NOMO-1 treated with DMSO at 0.1 percent for 48 hours (cell line): ENCODE data around the gene ITGB2.

Source experiments
- DNase-seq: peaks from one replicate; lab custom pipeline; 2025; ENCODE audit not compliant: unreplicated experiment; lab: John Stamatoyannopoulos, UW

ITGB2 gene

GRCh38 chr21:44911384-44912157 is 9.1 kb downstream of the ITGB2 start:
- DNase-seq, result no peak

GRCh38 chr21:44911068-44911383 is 9.7 kb downstream of the ITGB2 start:
- no peak for DNase-seq

- DNase-seq, result no peak
Measured at GRCh38 chr21:44910229-44911067, 10.3 kb downstream of the ITGB2 start.

- DNase-seq, result no peak
Measured at GRCh38 chr21:44909719-44910118, 11.0 kb downstream of the ITGB2 start.

GRCh38 chr21:44908908-44909307 is 11.8 kb downstream of the ITGB2 start:
- no peak for DNase-seq

GRCh38 chr21:44907966-44908895 is 12.5 kb downstream of the ITGB2 start:
- peak; percentile 42 for DNase-seq

GRCh38 chr21:44907225-44907965 is 13.3 kb downstream of the ITGB2 start:
- no peak for DNase-seq

- DNase-seq, result no peak
Measured at GRCh38 chr21:44905728-44906090, 15.0 kb downstream of the ITGB2 start.

GRCh38 chr21:44905016-44905727 is 15.5 kb downstream of the ITGB2 start:
- no peak for DNase-seq

- no peak for DNase-seq
Measured at GRCh38 chr21:44904141-44904923, 16.4 kb downstream of the ITGB2 start.

GRCh38 chr21:44903689-44904088 is 17.0 kb downstream of the ITGB2 start:
- DNase-seq, result no peak

- DNase-seq, result no peak
Measured at GRCh38 chr21:44903050-44903685, 17.5 kb downstream of the ITGB2 start.

GRCh38 chr21:44902268-44903049 is 18.2 kb downstream of the ITGB2 start:
- DNase-seq, result no peak

GRCh38 chr21:44901391-44902074 is 19.2 kb downstream of the ITGB2 start:
- no peak for DNase-seq

GRCh38 chr21:44900559-44901251 is 20.0 kb downstream of the ITGB2 start:
- no peak for DNase-seq

GRCh38 chr21:44899768-44900558 is 20.7 kb downstream of the ITGB2 start:
- no peak for DNase-seq
